PFSK-1 (cell line): Measurements from ENCODE around the gene PLEKHJ1.

ENCODE experiments used
- FOXP2 ChIP-seq: optimal IDR thresholded peaks from 2 replicates; pipeline ENCODE3; 2011; ENCODE audit warnings: borderline replicate concordance, control low read depth, inconsistent platforms; ENCODE audit not compliant: insufficient read depth; ENCODE audit errors: extremely low read length, extremely low read depth
- POLR2AphosphoS5 ChIP-seq: IDR thresholded peaks from 2 replicates; pipeline ENCODE4 v1.6.1; 2012; ENCODE audit warnings: low read depth, mild to moderate bottlenecking, control low read depth, low read length, moderate library complexity
- REST ChIP-seq, 2 experiments: IDR thresholded peaks; 2 replicates each; pipeline versions ENCODE4 v1.6.1 to v1.8.0; 2011 to 2012; ENCODE audit warnings: low read depth in 2 of 2, low read length in 2 of 2, control low read depth in 1 of 2, inconsistent platforms in 1 of 2, mild to moderate bottlenecking in 1 of 2, moderate library complexity in 1 of 2; ENCODE audit not compliant: insufficient read depth in 1 of 2
- SIN3A ChIP-seq: IDR thresholded peaks from 2 replicates; pipeline ENCODE4 v1.6.1; 2012; ENCODE audit warnings: mild to moderate bottlenecking, low read length, moderate library complexity, borderline replicate concordance; ENCODE audit not compliant: insufficient read depth
- TAF1 ChIP-seq: IDR thresholded peaks from 2 replicates; pipeline ENCODE4 v1.6.1; 2012; ENCODE audit warnings: low read length, control low read depth, borderline replicate concordance; ENCODE audit not compliant: insufficient read depth

The PLEKHJ1 gene

DNA sequence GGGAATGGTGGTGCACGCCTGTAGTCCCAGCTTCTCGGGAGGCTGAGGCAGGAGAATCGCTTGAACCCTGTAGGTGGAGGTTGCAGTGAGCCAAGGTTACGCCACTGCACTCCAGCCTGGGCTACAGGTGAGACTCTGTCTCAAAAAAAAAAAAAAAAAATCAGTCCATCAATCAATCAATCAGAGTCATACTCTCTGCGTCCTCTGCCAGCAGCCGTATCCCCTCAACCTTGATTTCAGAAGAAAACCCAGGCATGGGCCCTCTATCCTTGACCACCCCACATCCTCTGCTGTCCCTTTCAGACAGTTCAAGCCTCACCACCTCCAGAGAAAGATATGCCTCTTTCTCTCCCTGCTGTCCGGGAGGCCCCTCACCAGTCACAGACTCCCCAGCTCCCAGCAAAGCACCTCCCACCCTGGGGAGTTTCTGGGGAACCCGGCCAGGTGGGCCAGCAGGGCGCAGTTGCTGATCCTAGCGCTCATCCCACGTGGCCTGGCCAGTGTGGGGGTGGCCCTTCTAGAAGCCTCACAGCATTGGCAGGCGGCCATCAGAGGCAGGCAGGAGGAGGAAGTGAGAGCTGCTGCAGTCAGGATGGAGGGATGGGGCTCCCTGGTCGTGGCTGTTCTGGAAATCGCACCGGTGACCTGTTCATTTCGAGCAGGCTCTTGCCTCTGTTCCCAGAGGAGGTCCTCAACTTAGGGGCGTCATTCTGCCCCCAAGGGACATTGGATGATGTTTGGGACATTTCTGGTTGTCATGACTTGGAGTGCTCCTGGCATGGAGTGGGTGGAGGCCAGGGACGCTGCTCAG lies 30.3 kb upstream of the PLEKHJ1 start:
- peak; percentile 53 for TF ChIP-seq POLR2AphosphoS5
- TF ChIP-seq FOXP2, result peak; percentile 25
- no peak for TF ChIP-seq SIN3A
- TF ChIP-seq REST (IDR thresholded peaks at IDR 0.05; ENCODE audit: insufficient read depth in 1 of 2, low read depth in 2 of 2, low read length in 2 of 2), result no peak

GRCh38 chr19:2261438-2262172 lies 25.5 kb upstream of the PLEKHJ1 start:
- TF ChIP-seq POLR2AphosphoS5 (no peak), REST (IDR thresholded peaks at IDR 0.05; ENCODE audit: insufficient read depth in 1 of 2, low read depth in 2 of 2, low read length in 2 of 2) (no peak), TAF1 (no peak), SIN3A (no peak), FOXP2 (no peak)

DNA sequence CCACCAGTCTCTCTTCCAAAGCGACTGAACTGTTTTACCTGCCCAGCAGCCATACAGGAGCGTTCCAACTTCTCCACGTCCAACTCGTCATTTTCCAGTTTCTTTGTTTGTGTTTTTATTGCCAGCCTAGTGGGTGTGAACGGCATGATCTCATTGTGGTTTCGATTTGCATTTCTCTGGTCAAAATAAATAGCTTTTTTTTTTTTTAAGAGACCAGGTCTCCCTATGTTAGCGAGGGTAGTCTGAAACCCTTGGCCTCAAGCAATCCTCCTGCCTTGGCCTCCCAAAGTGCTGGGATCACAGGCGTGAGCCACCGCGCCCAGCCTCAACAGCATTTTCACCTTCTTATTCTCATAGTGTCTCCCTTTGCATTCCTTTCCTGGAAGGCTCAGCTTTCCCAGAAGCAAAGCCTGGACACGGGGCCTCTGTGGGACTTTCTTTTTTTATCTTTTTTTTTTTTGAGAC lies 24.2 kb upstream of the PLEKHJ1 start:
- no peak for TF ChIP-seq REST (IDR thresholded peaks at IDR 0.05; ENCODE audit: insufficient read depth in 1 of 2, low read depth in 2 of 2, low read length in 2 of 2)
- TF ChIP-seq TAF1, result no peak
- TF ChIP-seq FOXP2, result no peak
- TF ChIP-seq SIN3A, result no peak
- no peak for TF ChIP-seq POLR2AphosphoS5

- no peak for TF ChIP-seq FOXP2
- no peak for TF ChIP-seq SIN3A
- TF ChIP-seq REST (IDR thresholded peaks at IDR 0.05; ENCODE audit: insufficient read depth in 1 of 2, low read depth in 2 of 2, low read length in 2 of 2), result no peak
- no peak for TF ChIP-seq POLR2AphosphoS5
- TF ChIP-seq TAF1, result no peak
Measured at GRCh38 chr19:2259336-2259735, 23.2 kb upstream of the PLEKHJ1 start.
